ENCODE data around the gene MED25. TPM values are rescaled to one million over a fixed set of nuclear protein-coding genes. Genes with fewer than 3 reads are reported as not detected.

MED25 gene
- polyA plus RNA-seq, 1 donor from 2014 or later = 18.9 TPM

DNA sequence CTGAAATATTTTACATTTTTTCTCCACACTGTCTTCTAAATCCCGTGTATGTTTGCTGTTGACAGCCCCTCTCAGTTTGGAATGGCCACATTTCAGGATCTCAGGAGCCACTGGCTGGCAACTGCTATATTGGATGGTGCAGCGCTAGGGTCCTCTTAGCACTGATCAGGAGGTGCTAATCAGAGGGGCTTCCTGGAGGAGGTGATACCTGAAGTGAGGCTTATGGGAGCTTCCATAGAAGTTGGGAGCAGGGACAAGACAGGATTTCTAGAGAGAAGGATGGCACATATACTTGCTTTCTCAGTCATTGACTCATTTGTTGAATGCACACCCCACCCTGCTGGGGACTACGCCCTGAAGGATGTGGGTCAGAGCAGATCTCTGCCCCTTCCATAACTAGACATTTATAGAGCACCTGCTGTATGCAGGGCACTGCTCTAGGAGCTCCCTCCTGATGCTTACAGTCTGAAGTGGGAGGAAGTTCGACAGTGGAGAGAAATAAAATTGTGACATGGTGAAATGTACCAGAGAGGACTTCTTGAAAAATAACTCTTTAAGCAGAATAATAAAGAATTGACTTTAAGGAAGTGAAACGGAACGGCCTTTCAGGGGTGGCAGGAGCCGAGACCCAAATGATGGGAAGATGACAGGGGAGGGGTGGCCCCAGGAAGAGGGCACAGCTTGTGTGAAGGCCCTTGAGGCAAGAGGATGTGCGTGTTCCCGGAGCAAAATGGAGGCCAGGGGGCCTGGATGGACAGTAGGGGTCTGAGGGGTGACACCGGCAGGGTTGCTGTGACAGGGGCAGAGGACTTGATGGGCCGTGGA, 38.1 kb upstream of the MED25 start:
- Histone ChIP-seq H3K9ac (ENCODE audit: low read length) (no peak overlapping the region), H2AFZ (ENCODE audit: low read depth, low read length) (no peak overlapping the region), H3K4me2 (ENCODE audit: low read length) (no peak overlapping the region), H3F3A (ENCODE audit: insufficient read depth, low read length, poor library complexity, severe bottlenecking) (no peaks in the 10 kb centered on the region), H3K4me3 (ENCODE audit: low read length) (no peak overlapping the region), H3K27me3 (ENCODE audit: insufficient read depth, low read depth, low read length) (no peaks in the 10 kb centered on the region), H3K79me2 (replicated peaks; ENCODE audit: insufficient read depth, low read length) (no peaks in the 10 kb centered on the region), H3K9me3 (ENCODE audit: low read length) (no peaks in the 10 kb centered on the region), H4K20me1 (ENCODE audit: insufficient read depth) (no peaks in the 10 kb centered on the region), H3K27ac (ENCODE audit: low read length) (no peak overlapping the region), H3K36me3 (ENCODE audit: insufficient read depth, low read length) (no peaks in the 10 kb centered on the region), H3K9me2 (ENCODE audit: insufficient read depth, low read length) (no peaks in the 10 kb centered on the region)
- no peak for TF ChIP-seq TAF1 (IDR thresholded peaks at IDR 0.05; ENCODE audit: low read depth)
- TF ChIP-seq, protein P1, sequence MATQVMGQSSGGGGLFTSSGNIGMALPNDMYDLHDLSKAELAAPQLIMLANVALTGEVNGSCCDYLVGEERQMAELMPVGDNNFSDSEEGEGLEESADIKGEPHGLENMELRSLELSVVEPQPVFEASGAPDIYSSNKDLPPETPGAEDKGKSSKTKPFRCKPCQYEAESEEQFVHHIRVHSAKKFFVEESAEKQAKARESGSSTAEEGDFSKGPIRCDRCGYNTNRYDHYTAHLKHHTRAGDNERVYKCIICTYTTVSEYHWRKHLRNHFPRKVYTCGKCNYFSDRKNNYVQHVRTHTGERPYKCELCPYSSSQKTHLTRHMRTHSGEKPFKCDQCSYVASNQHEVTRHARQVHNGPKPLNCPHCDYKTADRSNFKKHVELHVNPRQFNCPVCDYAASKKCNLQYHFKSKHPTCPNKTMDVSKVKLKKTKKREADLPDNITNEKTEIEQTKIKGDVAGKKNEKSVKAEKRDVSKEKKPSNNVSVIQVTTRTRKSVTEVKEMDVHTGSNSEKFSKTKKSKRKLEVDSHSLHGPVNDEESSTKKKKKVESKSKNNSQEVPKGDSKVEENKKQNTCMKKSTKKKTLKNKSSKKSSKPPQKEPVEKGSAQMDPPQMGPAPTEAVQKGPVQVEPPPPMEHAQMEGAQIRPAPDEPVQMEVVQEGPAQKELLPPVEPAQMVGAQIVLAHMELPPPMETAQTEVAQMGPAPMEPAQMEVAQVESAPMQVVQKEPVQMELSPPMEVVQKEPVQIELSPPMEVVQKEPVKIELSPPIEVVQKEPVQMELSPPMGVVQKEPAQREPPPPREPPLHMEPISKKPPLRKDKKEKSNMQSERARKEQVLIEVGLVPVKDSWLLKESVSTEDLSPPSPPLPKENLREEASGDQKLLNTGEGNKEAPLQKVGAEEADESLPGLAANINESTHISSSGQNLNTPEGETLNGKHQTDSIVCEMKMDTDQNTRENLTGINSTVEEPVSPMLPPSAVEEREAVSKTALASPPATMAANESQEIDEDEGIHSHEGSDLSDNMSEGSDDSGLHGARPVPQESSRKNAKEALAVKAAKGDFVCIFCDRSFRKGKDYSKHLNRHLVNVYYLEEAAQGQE (IDR thresholded peaks at IDR 0.05; ENCODE audit: borderline replicate concordance) = no peak
- TF ChIP-seq CTCF (IDR thresholded peaks at IDR 0.05; ENCODE audit: poor library complexity, severe bottlenecking) = no peak
- TF ChIP-seq POLR2AphosphoS5 (IDR thresholded peaks at IDR 0.05) = no peak
- no peak for TF ChIP-seq EP300 (conservative IDR thresholded peaks at IDR 0.05; ENCODE audit: poor library complexity, severe bottlenecking)
- TF ChIP-seq SMC3 (conservative IDR thresholded peaks at IDR 0.05; ENCODE audit: poor library complexity) = no peak
- no peak for TF ChIP-seq EZH2 (IDR thresholded peaks at IDR 0.05; ENCODE audit: borderline replicate concordance, insufficient read depth, low read length, poor library complexity, severe bottlenecking)
- no peak for TF ChIP-seq RAD21 (conservative IDR thresholded peaks at IDR 0.05)
- TF ChIP-seq MXI1 (conservative IDR thresholded peaks at IDR 0.05; ENCODE audit: poor library complexity, severe bottlenecking) = no peak

GRCh38 chr19:49780861-49781260, 37.2 kb upstream of the MED25 start:
- Histone ChIP-seq H4K20me1 (ENCODE audit: insufficient read depth) (no peaks in the 10 kb centered on the region), H3K27ac (ENCODE audit: low read length) (no peak overlapping the region)

More at GRCh38 chr19:49780861-49781260, 37.2 kb upstream of the MED25 start:
- H3K4me3 ChIP-seq (ENCODE audit: low read length) = no peak overlapping the region
- no peaks in the 10 kb centered on the region for H3K9me2 ChIP-seq (ENCODE audit: insufficient read depth, low read length)
- H3K9me3 ChIP-seq (ENCODE audit: low read length) = no peaks in the 10 kb centered on the region
- no peaks in the 10 kb centered on the region for H3F3A ChIP-seq (ENCODE audit: insufficient read depth, low read length, poor library complexity, severe bottlenecking)
- H2AFZ ChIP-seq (ENCODE audit: low read depth, low read length) = no peak overlapping the region
- H3K79me2 ChIP-seq (replicated peaks; ENCODE audit: insufficient read depth, low read length) = no peaks in the 10 kb centered on the region
- H3K9ac ChIP-seq (ENCODE audit: low read length) = no peak overlapping the region
- H3K4me2 ChIP-seq (ENCODE audit: low read length) = no peak overlapping the region
- TF ChIP-seq SMC3 (conservative IDR thresholded peaks at IDR 0.05; ENCODE audit: poor library complexity) (no peak), POLR2AphosphoS5 (IDR thresholded peaks at IDR 0.05) (no peak), CTCF (IDR thresholded peaks at IDR 0.05; ENCODE audit: poor library complexity, severe bottlenecking) (no peak), MXI1 (conservative IDR thresholded peaks at IDR 0.05; ENCODE audit: poor library complexity, severe bottlenecking) (no peak), RAD21 (conservative IDR thresholded peaks at IDR 0.05) (no peak), TAF1 (IDR thresholded peaks at IDR 0.05; ENCODE audit: low read depth) (no peak)
- no peaks in the 10 kb centered on the region for H3K36me3 ChIP-seq (ENCODE audit: insufficient read depth, low read length)
- H3K27me3 ChIP-seq (ENCODE audit: insufficient read depth, low read depth, low read length) = no peaks in the 10 kb centered on the region
